Measurements from ENCODE around the gene ANKRD12. TPM values are rescaled to one million over a fixed set of nuclear protein-coding genes. Genes with fewer than 3 reads are reported as not detected.

The ANKRD12 gene
- total RNA-seq, 1 donor from 2014 or later = 9.2 TPM

GRCh38 chr18:9333441-9334328 is 197.1 kb downstream of the ANKRD12 start:
- FAIRE-seq = no peak
- H3K36me3 ChIP-seq (ENCODE audit: control insufficient read depth, insufficient read depth, low read length) = peaks cover 1% of the 10 kb centered on the region
- H3K27me3 ChIP-seq (ENCODE audit: control insufficient read depth, insufficient read depth, low read length) = no peaks in the 10 kb centered on the region
- H3K4me3 ChIP-seq (ENCODE audit: low read depth, low read length) = peak overlapping the region; percentile 62
- no peak for TF ChIP-seq CTCF (IDR thresholded peaks at IDR 0.05; ENCODE audit: insufficient read depth, low read length, severe bottlenecking)
- peak; percentile 57 for DNase-seq (ENCODE audit: low read depth)

GRCh38 chr18:9334329-9334972 is 197.9 kb downstream of the ANKRD12 start, which contains the start of gene TWSG1:
Gene TWSG1, plus strand, starts transcription at chr18:9334773. Its CDS starts 2,457 bp downstream, at chr18:9337230.
- peak within 1 kb of the TSS; percentile 62 for H3K4me3 ChIP-seq (ENCODE audit: low read depth, low read length)
- no peaks in the 10 kb centered on the region for H3K27me3 ChIP-seq (ENCODE audit: control insufficient read depth, insufficient read depth, low read length)
- peaks cover 3% of the 10 kb centered on the region for H3K36me3 ChIP-seq (ENCODE audit: control insufficient read depth, insufficient read depth, low read length)
- DNase-seq (ENCODE audit: low read depth) (peak; percentile 74), FAIRE-seq (no peak)
- TF ChIP-seq CTCF (IDR thresholded peaks at IDR 0.05; ENCODE audit: insufficient read depth, low read length, severe bottlenecking) = peak; percentile 48

- no peak for TF ChIP-seq CTCF (IDR thresholded peaks at IDR 0.05; ENCODE audit: insufficient read depth, low read length, severe bottlenecking)
- Histone ChIP-seq H3K36me3 (ENCODE audit: control insufficient read depth, insufficient read depth, low read length) (peaks cover 3% of the 10 kb centered on the region), H3K4me3 (ENCODE audit: low read depth, low read length) (peak overlapping the region; percentile 62), H3K27me3 (ENCODE audit: control insufficient read depth, insufficient read depth, low read length) (no peaks in the 10 kb centered on the region)
- DNase-seq (ENCODE audit: low read depth) (peak; percentile 22), FAIRE-seq (no peak)
Observed at GRCh38 chr18:9334973-9335696, 198.6 kb downstream of the ANKRD12 start.

Other genes starting within 250 kb of the ANKRD12 start
- gene NDUFV2, start 34.1 kb upstream of the ANKRD12 start, total RNA-seq = 69.0 and 70.2 TPM in 2 replicates
- 25.8 and 31.5 TPM in 2 replicates for gene TWSG1, start 198.0 kb downstream of the ANKRD12 start, total RNA-seq

Data from bronchial epithelial cell (primary cell).